Adrenal gland (tissue), 5 donors: ENCODE measurements around the gene PLK1.

Experiments
- POLR2A ChIP-seq, 2 donors: fragments of 450-650 bp; IDR thresholded peaks; one replicate each; pipeline ENCODE4 v1.6.1; 2017; ENCODE audit warnings: antibody characterized with exemption in 2 of 2, mild to moderate bottlenecking in 2 of 2, moderate library complexity in 1 of 2
- TF ChIP-seq, protein P1 (sequence below), 6 experiments: fragments of 450-650 bp in 4 of 6; fragments of 200-600 bp in 2 of 6; sonication (generic) in 1 of 6; IDR thresholded peaks; 1 replicate in 5 of 6; 2 replicates in 1 of 6; pipeline versions ENCODE4 v1.5.1 to v1.8.0; 2016 to 2021; ENCODE audit warnings: antibody characterized with exemption in 6 of 6, mild to moderate bottlenecking in 2 of 6, moderate library complexity in 1 of 6
- donor health status: DM: no; HTN: no; CAD: no.

DNA sequence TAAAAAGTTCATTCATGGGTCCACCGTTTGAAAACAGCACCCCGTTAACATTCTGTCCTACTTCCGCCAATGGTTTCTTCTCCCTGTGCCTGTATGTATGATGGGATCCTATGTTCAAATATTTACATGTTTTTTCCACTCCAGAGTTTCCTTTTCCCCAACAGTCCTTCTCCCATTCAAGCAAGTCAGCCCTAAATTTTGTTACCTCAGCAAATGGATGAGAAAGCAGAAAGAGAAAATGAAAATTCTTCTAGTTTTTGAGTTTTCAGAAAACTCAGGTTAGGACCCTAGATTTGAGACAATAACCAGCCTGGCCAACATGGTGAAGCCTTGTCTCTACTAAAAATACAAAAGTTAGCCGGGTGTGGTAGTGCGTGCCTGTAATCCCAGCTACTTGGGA lies 37.8 kb downstream of the PLK1 start:
- TF ChIP-seq POLR2A (IDR thresholded peaks at IDR 0.05) = no peak
- TF ChIP-seq, protein P1, sequence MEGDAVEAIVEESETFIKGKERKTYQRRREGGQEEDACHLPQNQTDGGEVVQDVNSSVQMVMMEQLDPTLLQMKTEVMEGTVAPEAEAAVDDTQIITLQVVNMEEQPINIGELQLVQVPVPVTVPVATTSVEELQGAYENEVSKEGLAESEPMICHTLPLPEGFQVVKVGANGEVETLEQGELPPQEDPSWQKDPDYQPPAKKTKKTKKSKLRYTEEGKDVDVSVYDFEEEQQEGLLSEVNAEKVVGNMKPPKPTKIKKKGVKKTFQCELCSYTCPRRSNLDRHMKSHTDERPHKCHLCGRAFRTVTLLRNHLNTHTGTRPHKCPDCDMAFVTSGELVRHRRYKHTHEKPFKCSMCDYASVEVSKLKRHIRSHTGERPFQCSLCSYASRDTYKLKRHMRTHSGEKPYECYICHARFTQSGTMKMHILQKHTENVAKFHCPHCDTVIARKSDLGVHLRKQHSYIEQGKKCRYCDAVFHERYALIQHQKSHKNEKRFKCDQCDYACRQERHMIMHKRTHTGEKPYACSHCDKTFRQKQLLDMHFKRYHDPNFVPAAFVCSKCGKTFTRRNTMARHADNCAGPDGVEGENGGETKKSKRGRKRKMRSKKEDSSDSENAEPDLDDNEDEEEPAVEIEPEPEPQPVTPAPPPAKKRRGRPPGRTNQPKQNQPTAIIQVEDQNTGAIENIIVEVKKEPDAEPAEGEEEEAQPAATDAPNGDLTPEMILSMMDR (IDR thresholded peaks at IDR 0.05) = no peak
